H9 (cell line): ENCODE measurements around the gene KCNMA1. TPM values are rescaled to one million over a fixed set of nuclear protein-coding genes. Genes with fewer than 3 reads are reported as not detected.

Experiments used
- DNase-seq: peaks from one replicate; pipeline ENCODE4 v3.0.0-alpha.2; 2017
- H2AFZ ChIP-seq: one replicate; pipeline ENCODE4 v1.6.1; 2013; ENCODE audit warnings: mild to moderate bottlenecking, low read length, control low read depth, moderate library complexity
- H2AK5ac ChIP-seq: 2 replicates; pipeline ENCODE4 v1.6.1; 2013; ENCODE audit warnings: low read length, control low read depth, mixed read lengths; ENCODE audit not compliant: insufficient read length
- H2BK120ac ChIP-seq: one replicate; pipeline ENCODE4 v1.6.1; 2013; ENCODE audit warnings: low read depth, mild to moderate bottlenecking, low read length, control low read depth, inconsistent platforms; ENCODE audit not compliant: poor library complexity, severe bottlenecking
- H2BK12ac ChIP-seq: 2 replicates; pipeline ENCODE4 v1.6.1; 2013; ENCODE audit warnings: low read length, control low read depth, mixed read lengths, low read depth; ENCODE audit not compliant: insufficient read length
- H2BK15ac ChIP-seq: 2 replicates; pipeline ENCODE4 v1.6.1; 2013; ENCODE audit warnings: low read depth, low read length, control low read depth
- H2BK20ac ChIP-seq: one replicate; pipeline ENCODE4 v1.6.1; 2013; ENCODE audit warnings: low read depth, mild to moderate bottlenecking, low read length, control low read depth, inconsistent platforms; ENCODE audit not compliant: poor library complexity, severe bottlenecking
- H2BK5ac ChIP-seq: 2 replicates; pipeline ENCODE4 v1.6.1; 2013; ENCODE audit warnings: low read length, control low read depth, mixed read lengths; ENCODE audit not compliant: insufficient read length
- H3K14ac ChIP-seq: 2 replicates; pipeline ENCODE4 v1.6.1; 2013; ENCODE audit warnings: low read length, control low read depth; ENCODE audit not compliant: insufficient read depth
- H3K18ac ChIP-seq: 2 replicates; pipeline ENCODE4 v1.6.1; 2013; ENCODE audit warnings: low read depth, mild to moderate bottlenecking, mixed read lengths, low read length, control low read depth; ENCODE audit not compliant: insufficient read length
- H3K23ac ChIP-seq: 2 replicates; pipeline ENCODE4 v1.6.1; 2013; ENCODE audit warnings: low read length, control low read depth, mixed read lengths, low read depth; ENCODE audit not compliant: insufficient read length
- H3K23me2 ChIP-seq: 2 replicates; pipeline ENCODE4 v1.6.1; 2013; ENCODE audit warnings: low read depth, mild to moderate bottlenecking, mixed read lengths, low read length, control low read depth; ENCODE audit not compliant: insufficient read length, poor library complexity, severe bottlenecking
- H3K27ac ChIP-seq: 2 replicates; pipeline ENCODE4 v1.5.1; 2013; ENCODE audit warnings: low read length, control low read depth, mixed read lengths, low read depth; ENCODE audit not compliant: insufficient read length
- H3K27me3 ChIP-seq: 2 replicates; pipeline ENCODE4 v1.6.1; 2013; ENCODE audit warnings: low read length, control low read depth, inconsistent platforms; ENCODE audit not compliant: insufficient read depth
- H3K4ac ChIP-seq: 2 replicates; pipeline ENCODE4 v1.6.1; 2013; ENCODE audit warnings: low read depth, mild to moderate bottlenecking, control low read depth, inconsistent platforms, low read length, moderate library complexity
- H3K4me1 ChIP-seq: 2 replicates; pipeline ENCODE4 v1.6.1; 2013; ENCODE audit warnings: low read length, control low read depth, inconsistent platforms; ENCODE audit not compliant: insufficient read depth
- H3K4me2 ChIP-seq: 2 replicates; pipeline ENCODE4 v1.6.1; 2013; ENCODE audit warnings: low read length, control low read depth, mixed read lengths; ENCODE audit not compliant: insufficient read length, insufficient read depth
- H3K56ac ChIP-seq: 2 replicates; pipeline ENCODE4 v1.6.1; 2013; ENCODE audit warnings: low read depth, mild to moderate bottlenecking, mixed read lengths, low read length, control low read depth; ENCODE audit not compliant: insufficient read length
- H3K79me1 ChIP-seq: 2 replicates; pipeline ENCODE4 v1.6.1; 2013; ENCODE audit warnings: low read depth, mild to moderate bottlenecking, moderate library complexity, low read length, control low read depth, inconsistent platforms; ENCODE audit not compliant: insufficient read depth, poor library complexity, severe bottlenecking
- H3K79me2 ChIP-seq: 2 replicates; pipeline ENCODE4 v1.6.1; 2013; ENCODE audit warnings: low read length, control low read depth, inconsistent platforms; ENCODE audit not compliant: insufficient read depth
- H3K9ac ChIP-seq: 2 replicates; pipeline ENCODE4 v1.6.1; 2013; ENCODE audit warnings: low read length, control low read depth, mixed read lengths; ENCODE audit not compliant: insufficient read length; ENCODE audit errors: extremely low read depth
- H3K9me3 ChIP-seq: one replicate; pipeline ENCODE4 v1.6.1; 2013; ENCODE audit warnings: low read depth, low read length, inconsistent platforms; ENCODE audit not compliant: control insufficient read depth
- H3T11ph ChIP-seq: one replicate; pipeline ENCODE4 v1.6.1; 2013; ENCODE audit warnings: mild to moderate bottlenecking, low read length, control low read depth, inconsistent platforms
- H4K20me1 ChIP-seq: one replicate; pipeline ENCODE4 v1.6.1; 2013; ENCODE audit not compliant: control insufficient read depth, insufficient read length, insufficient read depth
- H4K5ac ChIP-seq: 2 replicates; pipeline ENCODE4 v1.6.1; 2013; ENCODE audit warnings: low read depth, mild to moderate bottlenecking, mixed read lengths, low read length, control low read depth; ENCODE audit not compliant: insufficient read length
- H4K8ac ChIP-seq: replicated peaks from 2 replicates; pipeline ENCODE4 v1.6.1; 2013; ENCODE audit warnings: low read length, control low read depth, mixed read lengths, low read depth; ENCODE audit not compliant: insufficient read length
- H4K91ac ChIP-seq: 2 replicates; pipeline ENCODE4 v1.6.1; 2013; ENCODE audit warnings: low read depth, mild to moderate bottlenecking, moderate library complexity, mixed read lengths, low read length, control low read depth; ENCODE audit not compliant: insufficient read length
- H3K27ac Mint-ChIP-seq, 3 experiments: 2 replicates in 2 of 3; 3 replicates in 1 of 3; pipeline ENCODE4 v1.8.0; 2020 to 2021; ENCODE audit warnings: mixed read lengths in 3 of 3, mild to moderate bottlenecking in 1 of 3, moderate library complexity in 1 of 3
- H3K27me3 Mint-ChIP-seq: 2 replicates; pipeline ENCODE4 v1.8.0; 2021; ENCODE audit warnings: low read depth, mild to moderate bottlenecking, moderate library complexity, mixed read lengths
- H3K36me3 Mint-ChIP-seq, 3 experiments: 2 replicates in 2 of 3; 3 replicates in 1 of 3; pipeline ENCODE4 v1.8.0; 2020 to 2021; ENCODE audit warnings: low read depth in 3 of 3, mixed read lengths in 3 of 3; ENCODE audit not compliant: insufficient read depth in 1 of 3
- H3K4me1 Mint-ChIP-seq, 2 experiments: 2 replicates each; pipeline ENCODE4 v1.8.0; 2020; ENCODE audit warnings: mixed read lengths in 2 of 2
- H3K4me3 Mint-ChIP-seq, 2 experiments: 2 replicates in 1 of 2; 3 replicates in 1 of 2; pipeline ENCODE4 v1.8.0; 2020 to 2021; ENCODE audit warnings: mild to moderate bottlenecking in 2 of 2, mixed read lengths in 2 of 2, moderate library complexity in 1 of 2
- H3K9me3 Mint-ChIP-seq, 2 experiments: 2 replicates in 1 of 2; 3 replicates in 1 of 2; pipeline ENCODE4 v1.8.0; 2020; ENCODE audit warnings: mild to moderate bottlenecking in 2 of 2, mixed read lengths in 2 of 2, moderate library complexity in 1 of 2
- CTCF ChIP-seq: fragments of 200-600 bp; sonication (generic); conservative IDR thresholded peaks from 3 replicates; pipeline ENCODE4 v1.8.0; 2021; ENCODE audit warnings: antibody characterized with exemption, mild to moderate bottlenecking
- WGBS: extraction: QIAGEN DNeasy Blood & Tissue Kit; methylation state at CpG from one replicate; pipeline ENCODE4 v1.1.7; 2013; ENCODE audit warnings: missing lambda C conversion rate, low lambda C conversion rate, mixed read lengths; ENCODE audit not compliant: insufficient read length; ENCODE audit errors: extremely low coverage; 5-methylcytosine and 5-hydroxymethylcytosine counted together
- total RNA-seq: library from RNA; stranded (reverse); gene quantifications from 2 replicates; pipeline ENCODE4 v1.2.1, GENCODE V29; 2021

Gene KCNMA1
- total RNA-seq, 1 experiment from 2014 or later, result 2.0 TPM

GRCh38 chr10:77284797-77285196, 352.8 kb downstream of the KCNMA1 start:
- Mint-ChIP-seq H3K4me3 (no peak overlapping the region), H3K36me3 (no peaks in the 10 kb centered on the region), H3K27me3 (peaks cover 13% of the 10 kb centered on the region), H3K27ac (no peak overlapping the region), H3K9me3 (peaks cover 2 to 3% of the 10 kb centered on the region in 2 experiments; a peak in 4 of 5 replicates), H3K4me1 (peaks cover 26 to 27% of the 10 kb centered on the region in 2 experiments)
- no peak for TF ChIP-seq CTCF
- no peaks in the 10 kb centered on the region for H3K79me1 ChIP-seq
- H2BK12ac ChIP-seq, result no peak overlapping the region
- DNase-seq, result no peak
- no peak overlapping the region for H3K27ac ChIP-seq
- no peak overlapping the region for H3K23ac ChIP-seq
- H3K23me2 ChIP-seq, result no peaks in the 10 kb centered on the region
- no peak overlapping the region for H3T11ph ChIP-seq
- H3K27me3 ChIP-seq, result no peaks in the 10 kb centered on the region
- H3K9me3 ChIP-seq, result no peaks in the 10 kb centered on the region
- no CpG with 5 or more reads among the region's 6 CpGs for WGBS
- peaks cover 5% of the 10 kb centered on the region; the same call in 1 of the 2 replicates for H3K4me1 ChIP-seq
- H2BK15ac ChIP-seq, result no peak overlapping the region
- H4K8ac ChIP-seq, result no peak overlapping the region
- no peak overlapping the region for H3K14ac ChIP-seq
- H4K5ac ChIP-seq, result no peak overlapping the region
- H3K4me2 ChIP-seq, result no peak overlapping the region
- no peak overlapping the region for H3K56ac ChIP-seq
- H2BK5ac ChIP-seq, result no peak overlapping the region
- H2BK20ac ChIP-seq, result no peak overlapping the region
- H4K91ac ChIP-seq, result no peak overlapping the region
- no peak overlapping the region for H2AFZ ChIP-seq
- no peak overlapping the region for H3K18ac ChIP-seq
- H3K79me2 ChIP-seq, result no peaks in the 10 kb centered on the region
- no peaks in the 10 kb centered on the region for H4K20me1 ChIP-seq
- no peak overlapping the region for H3K9ac ChIP-seq
- H3K4ac ChIP-seq, result no peak overlapping the region
- H2BK120ac ChIP-seq, result no peak overlapping the region
- no peak overlapping the region for H2AK5ac ChIP-seq
